LHCN-M2 (cell line): ENCODE data around the gene IL20. TPM values are rescaled to one million over a fixed set of nuclear protein-coding genes. Genes with fewer than 3 reads are reported as not detected.
"Not testable (repeated sequence)": the region's sequence is repeated elsewhere in the genome, so short reads cannot be mapped to it uniquely, and the experiment has no call there.

Source experiments
- DNase-seq: peaks from one replicate; pipeline ENCODE4 v3.0.0-alpha.2; 2012; ENCODE audit warnings: low read depth
- total RNA-seq: library from RNA; depleted of rRNA; stranded (reverse); fragments of >200 nt; gene quantifications from 2 replicates; pipeline ENCODE4 v1.2.3, GENCODE V29; 2014

Gene IL20
- total RNA-seq, 1 experiment from 2014 or later = not detected

DNA sequence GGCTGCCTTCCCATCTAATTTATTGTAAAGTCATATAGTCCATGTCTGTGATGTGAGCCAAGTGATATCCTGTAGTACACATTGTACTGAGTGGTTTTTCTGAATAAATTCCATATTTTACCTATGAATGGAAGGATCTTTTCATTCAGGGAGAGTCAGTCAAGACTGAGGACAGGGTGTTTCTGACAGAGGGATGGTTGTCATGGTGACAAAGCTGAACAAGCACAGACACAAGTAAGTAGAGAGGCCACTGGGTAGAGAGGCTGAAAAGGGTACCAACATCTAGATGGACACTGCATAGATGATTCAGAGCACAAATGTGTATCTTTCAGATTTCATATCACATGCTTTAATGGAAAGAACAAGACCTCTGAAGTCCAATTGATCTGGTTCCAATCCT, 22.6 kb upstream of the IL20 start:
- DNase-seq = peak; percentile 54

- DNase-seq = no peak
These were observed 21.8 kb upstream of the IL20 start for GRCh38 chr1:206843626-206844025.

DNA sequence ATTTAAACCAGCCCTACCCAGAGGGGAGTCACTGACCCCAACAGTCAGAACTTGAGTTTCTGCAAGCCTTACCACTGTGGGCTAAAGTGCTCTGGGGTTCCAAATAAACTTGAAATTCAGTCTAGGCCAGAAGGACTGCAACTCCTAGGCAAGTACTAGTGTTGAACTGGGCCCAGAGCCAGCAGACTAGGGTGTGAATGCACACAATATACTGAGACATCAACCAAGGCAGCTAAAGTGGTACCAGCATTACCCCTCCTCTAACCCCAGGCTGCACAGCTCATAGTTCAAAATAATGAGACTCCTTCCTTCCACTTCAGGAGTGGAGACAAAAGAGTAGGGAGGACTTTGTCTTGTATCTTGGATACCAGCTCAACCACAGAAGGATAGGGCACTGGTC, 18.9 kb upstream of the IL20 start:
- DNase-seq = no peak

DNA sequence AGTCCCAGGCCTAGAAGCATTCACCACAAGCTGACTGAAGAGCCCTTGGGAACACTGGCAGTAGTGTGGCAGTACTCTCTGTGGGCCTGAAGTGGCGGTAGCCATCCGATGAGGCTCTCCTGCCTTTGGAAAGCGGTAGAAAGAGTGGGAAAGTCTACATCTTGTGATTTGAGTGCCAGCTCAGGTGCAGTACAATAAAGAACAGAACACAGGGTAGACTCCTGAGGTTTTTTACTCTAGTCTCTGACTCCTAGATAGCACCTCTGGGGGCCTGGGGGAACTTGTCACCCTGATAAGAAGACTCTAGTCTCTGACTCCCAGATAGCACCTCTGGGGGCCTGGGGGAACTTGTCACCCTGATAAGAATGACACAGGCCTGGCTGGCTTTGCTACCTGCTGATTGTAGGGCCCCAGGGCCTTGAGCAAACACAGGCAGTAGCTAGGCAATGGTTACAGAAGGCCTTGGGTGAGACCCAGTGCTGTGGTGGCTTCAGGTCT, 18.0 kb upstream of the IL20 start:
- no peak for DNase-seq

- no peak for DNase-seq
These were observed 17.5 kb upstream of the IL20 start for GRCh38 chr1:206847946-206848345.

- peak; percentile 38 for DNase-seq
These were observed 15.0 kb upstream of the IL20 start for GRCh38 chr1:206850401-206850800.

- peak; percentile 80 for DNase-seq
These were observed 13.9 kb upstream of the IL20 start for GRCh38 chr1:206851341-206852010.

DNA sequence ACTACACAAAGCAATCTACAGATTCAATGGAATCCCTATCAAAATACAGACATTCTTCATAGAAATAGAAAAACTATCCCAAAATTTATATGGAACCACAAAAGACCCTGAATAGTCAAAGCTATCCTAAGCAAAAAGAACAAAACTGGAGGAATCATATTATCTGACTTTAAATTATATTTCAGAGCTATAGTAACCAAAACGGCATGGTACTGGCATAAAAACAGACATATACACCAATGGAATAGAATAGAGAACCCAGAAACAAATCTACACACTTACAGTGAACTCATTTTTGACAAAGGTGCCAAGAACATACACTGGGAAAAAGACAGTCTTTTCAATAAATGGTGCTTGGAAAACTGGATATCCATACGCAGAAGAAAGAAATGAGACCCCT, 12.8 kb upstream of the IL20 start:
- DNase-seq = not testable (repeated sequence)

GRCh38 chr1:206853696-206854095, 11.7 kb upstream of the IL20 start:
- DNase-seq = not testable (repeated sequence)

- DNase-seq = peak; percentile 37
These were observed 10.9 kb upstream of the IL20 start for GRCh38 chr1:206854401-206855129.

- DNase-seq = no peak
These were observed 9.6 kb upstream of the IL20 start for GRCh38 chr1:206855859-206856258.

- no peak for DNase-seq
These were observed 8.6 kb upstream of the IL20 start for GRCh38 chr1:206856674-206857464.

DNA sequence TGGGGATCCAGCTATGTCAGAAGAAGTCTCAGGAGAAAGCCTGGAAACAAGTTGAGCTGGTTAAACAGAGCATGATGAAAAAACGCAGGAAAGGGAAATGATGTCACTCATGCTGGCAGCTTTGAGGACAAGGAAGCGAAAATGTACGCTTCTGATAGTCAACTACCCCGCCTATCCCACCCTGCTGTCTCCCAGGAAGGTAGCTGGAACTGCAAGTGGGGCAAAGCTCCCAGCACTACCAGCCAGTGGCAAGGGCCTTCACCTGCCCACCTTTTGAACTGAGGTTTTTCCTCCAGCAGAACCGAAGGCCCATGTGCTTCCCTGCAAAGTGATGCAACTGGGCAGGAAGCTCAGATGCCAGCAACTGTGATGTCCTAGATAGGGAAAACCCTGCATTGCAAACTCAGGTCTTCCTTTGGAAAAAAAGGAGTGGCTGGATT, 6.3 kb upstream of the IL20 start:
- DNase-seq = no peak

GRCh38 chr1:206860165-206860564, 5.3 kb upstream of the IL20 start:
- DNase-seq = no peak

- DNase-seq = no peak
These were observed 2.2 kb upstream of the IL20 start for GRCh38 chr1:206863266-206863665.

- no peak for DNase-seq
These were observed 639 bp downstream of the IL20 start for GRCh38 chr1:206866062-206866461.

DNA sequence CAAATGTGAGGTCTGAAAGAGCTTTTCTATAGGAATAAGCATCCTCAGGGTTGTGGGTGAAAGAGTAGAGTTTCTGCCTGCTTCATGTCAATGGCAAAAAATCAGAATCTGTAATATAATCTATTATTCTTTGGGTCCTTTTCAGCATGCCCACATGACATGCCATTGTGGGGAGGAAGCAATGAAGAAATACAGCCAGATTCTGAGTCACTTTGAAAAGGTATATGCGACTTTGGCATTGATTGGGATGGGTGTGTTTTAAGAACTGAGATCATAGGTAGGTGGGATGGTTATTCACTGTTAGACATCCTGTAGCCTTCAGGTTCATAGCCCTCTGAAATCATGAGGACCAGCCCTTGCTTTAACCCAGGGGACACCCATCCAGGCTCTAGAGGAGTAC, 1.8 kb downstream of the IL20 start:
- no peak for DNase-seq

DNA sequence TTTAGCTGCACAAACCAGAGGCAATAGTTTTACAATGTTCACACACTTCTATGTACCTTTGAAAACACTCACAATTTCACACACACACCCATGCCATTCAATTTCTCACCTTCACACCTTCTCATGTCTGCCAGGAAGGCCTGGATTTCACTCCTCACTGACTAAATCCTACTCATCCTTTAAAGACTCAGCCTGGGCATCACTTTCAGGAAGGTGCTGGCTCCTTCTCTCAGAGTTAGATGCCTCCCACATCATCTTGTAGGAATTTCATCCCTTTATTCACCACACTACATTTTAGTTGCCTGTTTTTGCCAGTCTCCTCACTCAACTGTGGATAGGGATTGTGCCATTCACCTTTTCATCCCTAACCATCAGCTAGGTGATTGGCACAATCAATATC, 2.3 kb downstream of the IL20 start:
- DNase-seq = no peak

DNA sequence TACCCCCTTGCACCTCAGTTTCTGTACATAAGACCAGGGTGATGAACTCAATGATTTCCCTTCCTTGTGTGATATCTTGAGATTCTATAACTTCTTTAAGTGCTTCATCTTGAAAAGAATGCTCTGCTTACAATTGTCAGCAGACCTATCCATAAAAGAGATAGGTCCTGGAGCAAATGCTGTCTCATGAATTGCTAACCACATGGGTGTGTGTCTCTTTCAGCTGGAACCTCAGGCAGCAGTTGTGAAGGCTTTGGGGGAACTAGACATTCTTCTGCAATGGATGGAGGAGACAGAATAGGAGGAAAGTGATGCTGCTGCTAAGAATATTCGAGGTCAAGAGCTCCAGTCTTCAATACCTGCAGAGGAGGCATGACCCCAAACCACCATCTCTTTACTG, 2.8 kb downstream of the IL20 start:
- DNase-seq = no peak

- no peak for DNase-seq
These were observed 6.7 kb downstream of the IL20 start for GRCh38 chr1:206872139-206872538.

DNA sequence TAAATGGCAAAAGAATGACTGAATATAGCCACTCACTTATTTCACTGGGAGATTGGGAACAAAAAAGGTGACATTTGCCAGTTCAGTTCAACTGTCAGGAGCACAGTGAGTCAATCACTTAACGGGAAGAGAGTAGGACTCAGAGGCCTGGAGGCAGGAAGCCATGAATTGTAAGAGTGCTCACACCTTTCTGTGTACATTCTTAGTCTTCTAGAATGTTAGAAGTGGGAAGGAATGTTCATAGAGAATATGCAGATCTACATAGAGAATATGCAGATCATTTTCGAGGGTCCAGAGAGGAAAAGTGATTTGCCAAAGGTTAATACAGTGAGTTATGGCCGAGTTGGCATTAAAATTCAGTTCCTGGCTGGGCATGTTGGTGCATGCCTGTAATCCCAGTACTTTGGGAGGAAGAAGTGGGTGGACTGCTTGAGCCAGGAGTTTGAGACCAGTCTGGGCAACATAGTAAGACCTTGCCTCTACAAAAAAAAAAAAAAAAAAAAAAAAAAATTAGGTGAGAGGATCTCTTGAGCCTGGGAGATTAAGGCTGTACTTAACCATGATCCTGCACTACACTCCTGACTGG, 8.3 kb downstream of the IL20 start:
- no peak for DNase-seq
